HG03460 (cell line): ENCODE measurements around the gene LRRK1.

Source experiments
- ATAC-seq: cut with Tn5 transposase; IDR thresholded peaks from one replicate; pipeline ENCODE4 v1.9.1; 2021; ENCODE audit not compliant: unreplicated experiment

The LRRK1 gene

GRCh38 chr15:101107625-101108460 lies 188.7 kb downstream of the LRRK1 start:
- ATAC-seq: no peak

GRCh38 chr15:101108461-101108775 lies 189.3 kb downstream of the LRRK1 start:
- no peak for ATAC-seq

DNA sequence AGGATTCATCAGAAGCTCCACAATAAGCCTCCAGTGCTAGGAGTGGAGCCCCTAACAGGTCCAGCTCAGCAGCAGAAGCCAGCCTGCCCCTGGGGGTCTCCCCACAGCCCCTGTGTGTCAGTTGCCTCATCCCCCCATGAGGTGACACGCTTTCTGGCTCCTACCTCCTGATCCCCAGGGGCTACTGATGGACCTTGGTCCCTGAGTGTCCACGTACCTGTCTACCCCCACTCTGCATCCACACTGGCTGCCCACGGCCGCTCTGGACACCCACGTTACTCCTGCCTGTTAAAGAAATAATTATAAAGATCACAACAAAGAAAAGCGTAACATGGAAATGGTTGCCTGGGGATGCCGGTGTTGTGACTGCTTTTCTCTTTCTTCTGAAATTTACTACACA lies 189.6 kb downstream of the LRRK1 start:
- no peak for ATAC-seq

GRCh38 chr15:101110681-101111569 lies 191.8 kb downstream of the LRRK1 start:
- ATAC-seq: no peak

DNA sequence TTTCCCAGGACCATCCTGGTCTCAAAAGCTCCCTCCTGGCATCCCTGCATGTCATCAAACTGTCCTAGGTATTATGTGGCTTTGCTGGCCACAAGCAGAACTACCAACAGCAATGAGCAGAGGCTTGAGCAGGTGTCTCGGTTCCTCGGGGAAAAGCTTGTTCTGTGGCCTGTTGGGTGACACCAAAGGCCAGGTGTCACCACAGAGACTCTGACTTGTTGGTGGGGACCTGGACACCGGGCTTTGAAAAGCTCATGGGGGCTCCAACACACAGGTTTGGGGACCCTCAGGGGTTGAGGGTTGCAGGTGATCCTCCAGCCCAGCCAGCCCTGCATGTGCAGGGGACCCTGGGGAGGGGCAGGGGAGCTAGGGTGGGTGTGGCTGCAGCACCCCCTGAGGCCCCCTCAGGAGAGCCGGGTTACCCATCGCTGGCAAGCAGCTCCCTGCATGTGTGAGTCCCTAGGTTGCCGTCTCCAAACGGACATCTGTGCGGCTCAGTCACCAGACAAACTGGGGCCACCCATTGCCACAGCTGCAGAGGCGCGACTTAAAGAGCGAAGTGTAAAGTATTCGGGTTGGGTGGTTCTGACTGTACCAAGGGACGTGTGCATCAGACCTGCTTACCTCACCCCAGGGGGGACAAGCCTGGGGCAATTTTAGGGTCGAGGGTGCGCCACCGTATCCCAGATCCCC lies 192.6 kb downstream of the LRRK1 start:
- ATAC-seq: no peak

DNA sequence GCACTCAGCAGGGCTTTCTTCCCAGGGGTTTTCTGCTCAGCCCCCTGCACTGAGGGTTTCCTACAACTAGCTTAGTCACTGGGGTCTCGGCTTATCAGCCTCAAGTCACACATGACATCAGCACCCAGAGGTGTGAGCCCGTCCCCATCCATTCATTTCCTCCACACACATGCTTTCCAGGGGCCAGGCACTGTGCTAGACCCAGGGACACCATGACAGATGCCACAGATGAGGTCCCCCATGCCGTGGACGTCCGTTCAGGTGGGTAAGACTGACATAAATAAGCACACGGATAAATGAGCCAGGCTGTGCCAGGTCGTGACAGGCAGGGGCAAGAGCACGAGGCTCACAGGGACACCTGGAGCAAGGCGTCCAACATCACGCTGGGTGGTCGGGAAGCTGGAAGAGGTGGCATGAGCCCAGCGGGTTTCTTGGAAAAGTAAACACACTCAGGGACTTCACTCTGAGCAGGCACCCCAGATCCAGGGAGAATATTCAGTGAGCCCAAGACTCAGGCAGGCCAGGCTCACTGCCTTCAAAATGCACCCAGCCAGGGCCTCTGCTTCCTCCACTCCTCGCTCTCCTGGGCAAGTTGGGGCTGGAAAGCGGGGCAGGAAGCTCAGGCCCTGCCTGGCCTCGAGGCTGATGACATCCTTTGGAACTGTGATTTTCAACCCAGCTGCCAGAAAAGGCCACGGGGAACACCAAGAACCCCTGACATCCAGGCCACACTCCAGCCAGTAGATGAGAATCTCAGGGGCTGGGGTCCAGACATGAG lies 193.4 kb downstream of the LRRK1 start:
- ATAC-seq: no peak

DNA sequence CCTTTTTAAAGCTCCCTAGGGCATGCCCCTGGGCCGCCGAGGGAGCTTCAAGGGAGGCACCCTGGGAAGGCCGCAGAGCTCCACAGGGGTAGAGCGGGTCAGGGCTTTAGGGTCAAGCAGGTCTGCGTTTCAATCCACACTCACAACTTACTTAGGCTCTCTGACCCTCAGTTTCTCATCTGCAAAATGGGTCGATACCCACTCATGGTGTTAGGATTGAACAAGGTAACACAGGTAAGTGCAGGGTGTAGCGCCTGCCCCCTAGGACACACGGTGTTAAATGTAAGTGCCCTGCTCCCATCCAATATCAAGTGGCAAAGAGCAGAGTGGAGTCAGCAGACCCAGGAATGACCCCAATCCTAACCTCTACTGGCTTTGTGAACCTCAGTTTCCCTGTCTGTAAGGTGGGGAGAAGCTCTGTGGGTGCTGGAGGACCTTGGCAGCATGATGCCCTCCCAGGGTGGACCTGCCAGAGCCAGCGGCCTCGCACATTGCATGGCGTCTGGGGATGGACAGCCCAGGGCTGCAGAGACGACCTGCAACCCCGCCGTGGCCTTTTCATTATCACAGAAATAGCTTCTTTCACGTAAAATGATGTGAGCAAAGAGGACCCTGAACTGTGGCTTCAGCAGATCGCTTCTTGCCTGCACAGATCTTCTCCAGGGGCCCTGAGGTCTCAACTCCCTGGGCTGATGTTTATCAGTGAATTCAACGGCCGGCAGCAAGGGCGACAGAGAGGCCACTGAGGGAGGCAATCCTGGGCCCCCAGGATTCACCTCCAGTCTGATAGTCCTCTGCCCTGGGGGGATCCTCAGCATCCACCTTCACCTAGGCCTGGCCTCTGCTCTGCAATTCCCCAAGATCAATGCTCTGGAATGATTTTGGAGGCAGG lies 194.2 kb downstream of the LRRK1 start:
- no peak for ATAC-seq

DNA sequence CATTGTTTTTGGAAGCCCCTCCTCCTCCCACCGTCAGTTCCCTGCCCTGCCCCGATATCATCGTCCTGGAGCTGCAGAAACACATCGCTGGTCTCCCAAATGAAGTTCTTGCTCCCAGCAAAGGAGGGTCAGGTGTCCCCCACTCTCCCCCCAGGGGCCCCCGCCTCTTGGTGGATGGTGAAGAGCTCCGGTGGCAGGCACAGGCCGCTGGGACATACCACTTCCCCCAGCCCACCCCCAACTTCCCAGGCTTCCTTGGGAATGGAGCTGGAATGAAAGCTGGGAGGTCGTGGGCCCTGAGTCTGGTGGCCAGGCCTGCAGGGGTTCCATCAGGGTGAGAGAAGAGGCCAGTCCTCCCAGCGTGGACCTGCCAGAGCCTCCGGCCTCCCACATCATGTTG lies 195.0 kb downstream of the LRRK1 start:
- no peak for ATAC-seq

- no peak for ATAC-seq
Observed at GRCh38 chr15:101114610-101115009, 195.5 kb downstream of the LRRK1 start.

DNA sequence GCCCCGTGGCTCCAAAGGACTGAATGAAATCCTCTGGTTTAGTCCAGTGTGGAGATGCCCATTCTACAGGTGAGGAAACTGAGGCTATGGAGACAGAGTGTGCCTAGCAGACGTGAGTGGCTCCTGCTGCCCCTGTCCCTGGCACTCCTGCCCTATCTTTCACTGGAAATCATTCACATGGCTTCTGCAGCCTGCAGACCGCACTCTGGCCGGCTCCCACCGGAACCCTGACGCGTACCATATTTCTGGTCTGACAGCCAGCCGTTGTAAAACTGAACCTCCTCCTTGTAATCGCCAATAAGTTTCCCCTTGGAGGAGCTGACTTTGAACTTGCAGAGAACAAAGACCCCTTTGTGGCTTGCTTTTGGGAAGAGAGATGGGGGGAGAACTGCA lies 196.2 kb downstream of the LRRK1 start:
- no peak for ATAC-seq

DNA sequence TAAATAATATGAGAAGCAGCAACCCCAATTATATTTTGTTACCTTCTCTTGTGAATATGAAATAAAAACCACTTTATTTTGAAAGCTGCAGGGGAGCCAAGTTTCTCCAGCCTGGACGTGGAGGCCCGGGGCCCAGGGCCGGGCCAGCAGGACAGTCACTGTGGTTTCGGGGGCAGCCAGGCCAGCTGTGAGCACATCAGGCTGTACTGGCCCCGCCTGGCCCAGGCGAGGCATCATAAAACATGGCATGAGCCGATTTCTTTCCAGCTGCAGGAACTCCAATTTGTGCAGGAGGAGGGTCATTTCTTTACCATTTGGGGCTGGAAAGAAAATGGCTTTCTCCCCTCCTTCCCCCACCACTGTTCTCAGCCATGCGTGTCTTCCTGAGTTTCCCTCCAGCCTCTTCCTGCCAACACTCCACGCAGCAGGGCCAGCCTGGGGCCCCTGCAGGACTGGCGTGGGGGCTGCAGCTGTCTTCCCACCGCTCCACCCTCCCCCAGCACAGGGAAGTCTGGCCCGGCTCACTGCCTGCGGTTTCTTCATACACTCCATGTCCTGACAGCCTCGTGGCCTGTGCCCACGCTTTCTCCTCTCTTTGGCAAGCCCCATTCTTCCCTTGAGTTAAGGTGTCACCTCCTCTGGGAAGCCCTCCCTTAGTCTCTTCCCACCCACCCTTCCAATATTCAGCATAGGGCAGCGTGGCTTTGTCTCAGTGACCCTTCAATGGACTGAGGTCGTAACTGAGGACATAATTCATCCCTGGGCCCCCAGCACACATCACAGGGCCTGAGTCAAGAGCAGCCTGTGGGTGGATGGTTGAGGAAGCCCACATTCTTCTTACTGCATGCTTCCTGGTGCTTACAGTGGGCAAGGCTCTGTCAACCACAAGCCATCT lies 196.9 kb downstream of the LRRK1 start:
- no peak for ATAC-seq

DNA sequence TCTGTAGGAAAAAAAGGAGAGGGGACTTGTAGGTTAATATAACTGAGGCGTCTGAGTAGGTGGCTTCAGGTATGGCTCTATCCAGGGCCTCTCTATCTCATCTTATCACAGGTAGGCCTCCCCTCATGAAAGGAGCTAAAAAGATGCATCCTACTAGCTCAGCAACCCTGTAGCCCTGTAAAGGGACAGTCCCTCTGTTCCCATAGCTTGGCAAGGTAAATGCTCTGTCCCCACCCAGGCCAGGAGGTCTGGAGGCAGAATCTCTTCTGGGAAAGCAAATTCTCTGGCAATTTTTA lies 197.5 kb downstream of the LRRK1 start:
- no peak for ATAC-seq

DNA sequence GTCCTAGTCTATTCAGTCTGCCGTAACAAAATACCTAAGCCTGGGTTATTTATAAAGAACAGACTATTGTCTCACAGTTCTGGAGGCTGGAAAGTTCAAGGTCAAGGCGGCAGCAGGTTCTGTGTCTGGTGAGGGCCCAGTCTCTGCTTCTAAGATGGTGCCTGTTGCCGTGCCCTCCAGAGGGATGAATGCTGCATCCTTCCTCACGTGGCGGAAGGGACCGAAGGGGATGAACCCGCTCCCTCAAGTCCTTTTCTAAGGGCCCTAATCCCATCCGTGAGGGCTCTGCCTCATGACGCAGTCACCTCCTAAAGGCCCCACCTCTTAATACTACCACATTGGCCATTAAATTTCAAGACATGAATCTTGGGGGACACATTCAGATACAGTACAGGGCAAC lies 199.0 kb downstream of the LRRK1 start:
- no peak for ATAC-seq

DNA sequence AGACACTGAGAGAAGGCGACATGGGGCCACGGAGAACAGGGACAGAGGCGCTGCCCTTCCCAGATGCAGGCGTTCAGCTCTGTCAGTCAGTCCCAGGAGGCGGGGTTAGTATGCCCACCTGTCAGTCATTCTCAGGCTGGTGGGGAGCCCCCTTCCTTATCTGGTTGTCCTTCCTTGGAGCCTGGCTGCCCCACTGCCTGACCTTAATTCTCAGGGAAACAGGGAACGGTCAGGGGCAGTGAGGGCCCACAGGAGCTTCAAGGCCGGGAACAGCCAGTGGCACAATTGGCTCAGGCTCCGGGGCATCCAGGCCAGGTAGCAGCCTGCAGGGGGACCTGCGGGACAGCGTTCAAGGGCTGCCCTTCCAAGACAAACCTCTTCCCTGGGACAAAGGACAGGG lies 199.5 kb downstream of the LRRK1 start:
- no peak for ATAC-seq

GRCh38 chr15:101119181-101119580 lies 200.0 kb downstream of the LRRK1 start:
- no peak for ATAC-seq
